ELF-1 (cell line): Measurements from ENCODE around the gene UBA6.
"Not testable (repeated sequence)": the region's sequence is repeated elsewhere in the genome, so short reads cannot be mapped to it uniquely, and the experiment has no call there.

Source experiments
- DNase-seq: peaks from one replicate; pipeline ENCODE4 v3.0.0-alpha.2; 2016; ENCODE audit warnings: low read depth, low spot score

UBA6 gene

DNA sequence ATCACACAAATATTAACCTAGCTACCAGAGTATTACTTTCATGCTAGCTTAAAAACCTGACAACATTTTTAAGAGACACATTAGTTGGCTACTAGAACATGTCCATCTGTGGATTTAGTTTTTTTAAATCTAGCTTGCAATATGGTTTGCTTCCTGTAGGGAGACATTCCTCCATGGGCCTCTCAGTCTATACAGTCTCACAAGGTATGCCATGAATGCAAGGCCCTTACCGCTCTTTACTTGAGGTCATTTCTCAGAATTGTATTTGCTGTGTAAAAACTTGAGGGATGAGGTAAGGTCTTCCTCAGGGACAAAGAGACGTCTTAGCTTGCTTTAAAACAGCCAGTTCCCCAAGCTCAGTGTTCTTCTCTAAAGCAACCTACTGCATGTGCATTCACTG is 26.9 kb downstream of the UBA6 start:
- peak; percentile 20 for DNase-seq

- no peak for DNase-seq
Observed at GRCh38 chr4:67668315-67668714, 32.6 kb downstream of the UBA6 start.

DNA sequence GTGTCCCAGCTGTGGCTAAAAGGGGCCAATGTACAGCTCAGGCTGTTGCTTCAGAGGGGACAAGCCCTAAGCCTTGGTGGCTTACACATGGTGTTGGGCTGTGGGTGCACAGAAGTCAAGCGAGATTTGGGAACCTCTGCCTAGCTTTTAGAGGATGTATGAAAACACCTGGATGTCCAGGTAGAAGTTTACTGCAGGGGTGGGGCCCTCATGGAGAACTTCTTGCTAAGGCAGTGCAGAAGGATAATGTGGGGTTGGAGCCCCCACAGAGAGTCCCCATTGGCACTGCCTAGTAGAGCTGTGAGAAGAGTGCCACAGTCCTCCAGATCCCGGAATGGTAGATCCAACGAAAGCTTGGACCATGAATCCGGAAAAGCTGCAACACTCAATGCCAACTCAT is 40.5 kb downstream of the UBA6 start:
- no peak for DNase-seq

DNA sequence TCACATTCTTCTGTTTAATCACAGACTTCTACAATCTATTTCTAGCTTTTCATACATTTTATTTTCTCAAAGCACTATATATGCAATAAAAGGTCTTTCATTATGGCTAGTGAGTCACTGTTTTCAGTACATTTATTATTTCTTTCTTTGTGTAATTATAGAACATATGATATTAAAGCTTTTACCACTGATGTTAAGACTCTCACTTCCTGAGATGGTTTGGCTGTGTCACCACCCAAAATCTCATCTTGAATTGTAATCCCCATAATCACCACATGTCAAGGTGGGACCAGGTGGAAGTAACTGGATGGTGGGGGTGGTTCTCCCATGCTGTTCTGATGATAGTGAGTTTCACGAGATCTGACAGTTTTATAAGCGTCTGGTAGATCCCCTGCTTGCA is 41.9 kb downstream of the UBA6 start:
- DNase-seq, result no peak

DNA sequence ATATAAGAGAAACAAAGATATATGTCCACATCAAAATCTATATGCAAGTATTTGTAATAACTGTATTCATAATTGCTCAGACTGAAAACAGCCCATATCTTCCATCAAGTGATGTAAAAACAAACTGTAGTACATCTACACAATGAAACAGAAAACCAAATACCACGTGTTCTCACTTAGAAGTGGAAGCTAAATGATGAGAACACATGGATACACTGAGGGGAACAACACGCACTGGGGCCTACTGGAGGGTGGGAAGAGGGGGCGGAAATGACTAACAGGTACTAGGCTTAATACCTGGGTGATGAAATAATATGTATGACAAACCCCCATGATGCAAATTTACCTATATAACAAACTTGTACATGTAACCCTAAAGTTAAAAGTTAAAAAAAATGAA is 42.7 kb downstream of the UBA6 start:
- DNase-seq, result no peak

GRCh38 chr4:67651536-67651935 is 49.4 kb downstream of the UBA6 start:
- no peak for DNase-seq

DNA sequence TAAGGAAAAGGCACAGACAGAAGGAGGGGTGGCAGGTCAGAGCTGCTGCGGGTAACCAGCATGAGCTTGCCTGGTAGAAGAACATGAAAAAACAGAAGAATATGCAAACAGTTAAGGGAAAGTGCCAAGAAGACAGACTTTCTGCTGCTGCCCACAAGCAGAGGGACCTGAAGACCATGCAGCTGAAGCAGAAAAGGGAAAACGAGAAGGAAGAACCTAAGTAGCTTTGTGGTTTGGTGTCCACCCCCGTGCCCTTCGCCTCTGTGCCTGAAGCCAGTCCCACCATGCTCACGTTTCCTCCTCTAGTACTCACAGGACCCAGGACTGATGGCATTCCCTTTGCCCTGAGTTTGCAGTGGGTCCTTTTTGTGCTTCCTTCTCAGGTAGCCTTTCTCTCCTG is 62.8 kb downstream of the UBA6 start:
- DNase-seq, result no peak

DNA sequence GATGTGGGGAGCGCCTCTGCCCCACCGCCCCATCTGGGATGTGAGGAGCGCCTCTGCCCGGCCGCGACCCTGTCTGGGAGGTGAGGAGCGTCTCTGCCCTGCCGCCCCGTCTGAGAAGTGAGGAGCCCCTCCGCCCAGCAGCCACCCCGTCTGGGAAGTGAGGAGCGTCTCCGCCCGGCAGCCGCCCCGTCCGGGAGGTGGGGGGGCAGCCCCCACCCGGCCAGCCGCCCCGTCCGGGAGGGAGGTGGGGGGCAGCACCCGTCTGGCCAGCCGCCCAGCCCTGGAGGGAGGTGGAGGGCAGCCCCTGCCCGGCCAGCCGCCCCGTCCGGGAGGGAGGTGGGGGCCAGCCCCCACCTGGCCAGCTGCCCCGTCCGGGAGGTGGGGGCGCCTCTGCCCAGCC is 64.0 kb downstream of the UBA6 start:
- not testable (repeated sequence) for DNase-seq

DNA sequence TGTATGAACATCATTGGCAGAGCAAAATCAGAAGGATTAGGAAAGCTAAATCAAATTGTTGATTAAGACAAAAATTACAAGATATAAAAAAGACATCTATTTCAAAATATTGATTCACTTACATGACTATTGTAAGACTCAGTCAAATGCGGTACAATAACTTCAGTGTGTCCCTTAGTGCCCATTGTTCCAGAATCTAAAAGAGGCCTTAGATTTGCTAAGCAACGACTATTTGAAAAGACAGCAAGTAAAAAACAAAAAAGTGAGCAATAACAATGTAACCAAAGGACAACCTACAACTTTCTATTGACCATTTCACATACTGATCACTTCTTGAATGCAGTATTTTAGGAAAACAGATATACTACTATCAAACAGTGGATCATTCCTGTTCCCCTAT is 65.6 kb downstream of the UBA6 start:
- DNase-seq, result no peak

DNA sequence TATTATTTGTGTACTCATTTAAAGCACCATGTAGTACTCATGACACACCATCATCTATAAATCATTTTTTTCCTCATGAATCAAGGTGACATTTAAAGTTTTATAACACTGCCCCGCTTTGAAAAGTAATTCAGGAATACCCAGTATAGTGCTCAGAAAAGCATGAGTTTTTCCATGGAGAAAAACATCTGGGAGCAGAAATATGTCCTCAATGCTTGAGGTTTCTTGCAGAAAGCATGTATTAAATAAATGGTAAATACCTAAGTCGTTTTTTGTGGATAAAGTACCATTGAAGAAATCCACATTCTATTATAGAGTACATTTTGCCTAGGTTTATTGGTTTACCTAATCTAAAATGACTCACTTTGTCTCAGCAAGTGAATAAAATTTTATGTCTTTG is 66.2 kb downstream of the UBA6 start:
- DNase-seq, result no peak

DNA sequence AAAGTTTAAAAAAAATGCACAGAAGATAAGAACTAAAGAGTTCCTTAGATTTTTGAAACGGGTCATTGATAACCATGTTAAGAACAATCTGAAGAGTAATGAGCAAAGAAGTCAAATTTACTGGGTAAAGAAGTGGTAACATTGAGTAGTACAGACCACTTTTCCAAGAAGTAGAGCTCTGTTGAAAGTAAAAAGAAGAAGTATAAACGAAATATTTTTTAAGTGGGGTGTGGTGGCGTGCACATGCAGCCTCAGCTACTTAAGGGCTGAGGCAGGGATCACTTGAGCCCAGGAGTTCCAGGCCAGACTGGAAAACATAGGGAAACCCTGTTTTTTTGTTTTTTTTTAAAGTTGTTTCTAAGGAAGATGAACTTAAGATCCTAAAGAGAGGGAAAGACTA is 68.5 kb downstream of the UBA6 start:
- no peak for DNase-seq

GRCh38 chr4:67624939-67625338 is 76.0 kb downstream of the UBA6 start:
- no peak for DNase-seq

DNA sequence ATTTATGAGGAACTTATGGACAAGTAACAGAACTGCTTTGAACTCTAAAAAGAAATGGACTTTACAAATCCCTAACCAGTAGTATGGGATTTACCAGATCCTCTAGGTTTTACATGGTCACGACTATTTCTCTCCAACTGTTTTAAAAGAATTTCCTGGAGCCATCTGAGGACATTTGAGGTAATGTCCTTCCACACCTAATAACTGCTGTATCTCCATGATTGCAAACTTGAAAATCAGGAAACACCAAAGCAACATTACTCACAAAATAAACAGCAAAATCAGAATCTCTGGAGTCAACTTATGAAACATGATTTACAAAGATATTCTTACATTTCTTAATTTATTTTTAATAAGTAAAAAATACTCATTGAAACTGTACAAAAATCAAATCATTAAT is 84.5 kb downstream of the UBA6 start:
- DNase-seq, result no peak

- DNase-seq, result no peak
Observed at GRCh38 chr4:67615119-67615518, 85.8 kb downstream of the UBA6 start.

DNA sequence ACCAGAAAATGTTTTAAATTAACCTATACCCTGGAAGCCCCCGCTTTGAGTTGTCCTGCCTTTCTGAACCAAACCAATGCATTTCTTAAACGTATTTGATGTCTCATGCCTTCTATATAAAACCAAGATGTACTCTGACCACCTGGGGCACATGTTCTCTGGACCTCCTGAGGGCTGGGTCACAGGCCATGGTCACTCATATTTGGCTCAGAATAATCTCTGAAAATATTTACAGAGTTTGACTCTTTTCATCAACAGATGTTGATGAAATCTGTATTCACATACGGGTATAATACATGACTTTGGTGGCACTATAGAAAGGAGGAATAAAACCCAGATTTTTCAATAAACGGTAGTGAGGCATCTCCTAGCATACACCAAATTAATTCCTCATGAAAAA is 86.8 kb downstream of the UBA6 start:
- no peak for DNase-seq

DNA sequence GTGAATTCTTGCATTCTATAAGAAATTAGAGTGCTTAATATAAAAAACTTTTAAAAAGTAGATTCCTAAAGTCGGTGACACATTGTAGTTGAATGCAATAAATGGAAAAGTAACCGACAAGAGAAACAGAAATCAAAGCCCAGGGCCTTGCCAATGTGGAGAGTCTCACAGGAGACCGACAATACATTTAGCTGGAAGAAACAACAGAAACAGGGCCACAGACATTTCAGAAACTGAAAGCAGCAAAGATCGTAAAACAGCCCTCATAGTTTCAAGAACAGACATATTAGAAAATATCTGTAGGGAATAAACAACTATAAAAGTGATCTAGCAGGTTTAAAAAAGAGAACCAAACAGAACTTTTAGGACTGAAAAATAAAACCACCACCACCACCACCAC is 92.9 kb downstream of the UBA6 start:
- no peak for DNase-seq

DNA sequence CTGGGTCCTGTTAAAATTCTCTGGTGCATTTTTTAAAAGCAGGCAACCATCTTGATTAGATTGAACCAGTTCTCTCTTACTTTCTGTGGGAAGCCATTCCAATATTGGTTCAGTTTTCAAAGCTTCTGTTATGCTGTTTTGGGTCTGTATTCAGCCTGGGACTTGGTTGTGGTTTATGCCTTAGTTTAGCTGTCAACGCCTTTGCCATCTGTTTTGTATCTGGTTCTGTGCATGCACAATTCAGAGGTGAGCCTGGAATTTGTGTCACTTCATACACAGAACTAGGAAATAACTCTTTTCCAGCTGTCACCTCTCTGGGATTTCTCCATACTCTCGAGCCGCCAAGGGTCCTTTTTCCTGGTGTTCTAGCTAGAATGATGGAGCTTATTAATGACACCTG is 96.2 kb downstream of the UBA6 start:
- no peak for DNase-seq

DNA sequence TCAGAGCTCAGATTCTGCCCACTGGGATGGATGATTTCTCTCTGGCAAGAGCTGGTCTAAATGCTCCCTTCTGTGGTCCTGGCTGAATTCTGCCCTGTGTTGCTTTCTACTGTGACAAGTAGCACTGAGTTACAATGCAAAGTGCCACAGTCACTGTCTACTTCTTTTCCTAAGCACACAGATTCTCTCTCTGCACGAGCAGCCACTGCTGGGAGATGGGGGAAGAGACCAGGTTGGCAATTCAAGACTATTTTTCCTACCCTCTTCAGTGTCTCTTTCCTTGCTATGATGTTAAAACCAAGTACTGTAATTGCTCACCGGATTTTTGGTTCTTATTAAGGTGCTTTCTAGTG is 97.0 kb downstream of the UBA6 start:
- no peak for DNase-seq

GRCh38 chr4:67603310-67604028 is 97.5 kb downstream of the UBA6 start:
- no peak for DNase-seq

DNA sequence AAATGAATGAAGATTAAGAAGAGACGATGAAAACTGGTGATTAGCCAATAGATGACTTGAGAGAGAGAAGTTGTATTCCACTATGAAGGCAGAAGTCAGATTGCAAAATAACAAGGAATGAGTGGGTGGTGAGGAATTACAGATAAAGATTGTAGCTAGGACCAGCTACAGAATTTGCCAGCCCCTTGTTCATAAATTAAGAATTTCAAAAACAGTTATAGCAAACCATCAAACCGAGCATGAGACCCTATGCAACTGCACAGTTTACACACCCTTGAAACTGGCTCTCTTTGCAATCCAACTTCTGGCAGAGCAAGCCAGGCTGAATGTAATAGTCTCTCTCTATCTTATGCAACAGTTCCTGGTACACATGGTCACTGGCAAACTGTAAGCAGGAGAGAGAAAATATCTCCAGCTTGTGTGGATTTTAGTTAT is 107.2 kb downstream of the UBA6 start:
- DNase-seq, result no peak

DNA sequence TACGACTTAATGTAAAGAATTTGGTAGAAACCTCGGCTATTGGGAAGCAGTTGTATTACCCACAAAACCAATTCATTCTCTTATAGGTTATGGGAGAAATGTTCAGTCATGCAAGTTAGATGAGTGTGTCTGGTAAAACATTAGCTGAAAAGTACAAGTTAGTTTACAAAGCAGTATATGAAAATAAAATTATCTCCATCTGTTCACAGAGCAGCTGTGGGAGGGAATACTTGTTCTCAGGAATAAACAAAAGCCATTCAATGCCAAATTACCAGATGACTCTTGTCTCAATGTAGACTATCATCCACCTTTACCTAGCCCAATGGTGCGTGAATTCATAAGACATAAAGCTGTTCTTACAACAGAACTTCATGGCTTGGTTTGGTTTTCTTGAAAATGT is 113.8 kb downstream of the UBA6 start:
- DNase-seq, result no peak

- no peak for DNase-seq
Observed at GRCh38 chr4:67584496-67584895, 116.5 kb downstream of the UBA6 start.

- DNase-seq, result no peak
Observed at GRCh38 chr4:67581913-67582312, 119.0 kb downstream of the UBA6 start.

GRCh38 chr4:67581208-67581857 is 119.6 kb downstream of the UBA6 start:
- DNase-seq, result no peak
